Pancreas (tissue), 10 donors: Measurements from ENCODE around the gene STK25. TPM values are rescaled to one million over a fixed set of nuclear protein-coding genes. Genes with fewer than 3 reads are reported as not detected.

Experiments
- ATAC-seq, 4 donors: fragments of 200-7000 bp; cut with Tn5 transposase; one replicate each; pipeline versions ENCODE4 v1.8.0 to v1.9.1; 2020; ENCODE audit warnings: mild to moderate bottlenecking in 4 of 4, moderate library complexity in 4 of 4
- DNase-seq, 6 donors: peaks; one replicate each; pipeline ENCODE4 v3.0.0-alpha.2; 2020
- FAIRE-seq: peaks from 2 replicates; lab custom pipeline; 2012; peaks lifted over from hg19 to GRCh38; lab: Jason Lieb, UNC
- H3K27ac ChIP-seq, 4 donors: fragments of 200-600 bp; sonication (generic); 1 replicate in 3 of 4; 2 replicates in 1 of 4; pipeline versions ENCODE4 v1.5.0 to v1.8.0; 2020
- H3K27me3 ChIP-seq, 4 donors: fragments of 200-600 bp; one replicate each; pipeline ENCODE4 v1.8.0; 2021
- H3K36me3 ChIP-seq, 3 donors: fragments of 200-600 bp; sonication (generic) in 1 of 3; one replicate each; pipeline versions ENCODE4 v1.5.0 to v1.8.0; 2020 to 2021
- H3K4me1 ChIP-seq, 3 donors: fragments of 200-600 bp; one replicate each; pipeline ENCODE4 v1.8.0; 2021
- H3K4me3 ChIP-seq, 4 donors: fragments of 200-600 bp; sonication (generic) in 2 of 4; one replicate each; pipeline versions ENCODE4 v1.5.0 to v1.8.0; 2020 to 2021
- H3K9me3 ChIP-seq, 4 donors: fragments of 200-600 bp; one replicate each; pipeline ENCODE4 v1.8.0; 2021
- WGBS, 2 donors: extraction: QIAGEN DNeasy Blood & Tissue Kit; methylation state at CpG; one replicate each; pipeline ENCODE4 v1.1.7; 2013; 5-methylcytosine and 5-hydroxymethylcytosine counted together
- intact Hi-C, 3 donors: fragments of 100-400 bp; cut with DNase I; formaldehyde crosslinking; loops; one replicate each; pipeline versions ENCODE4 v1.11.1 to v1.14.2; 2022
- polyA plus RNA-seq, 2 donors: library from polyadenylated mRNA; stranded (reverse); fragments of 200-250 nt; gene quantifications; one replicate each; pipeline ENCODE4 v1.2.3, GENCODE V29; 2013
- total RNA-seq, 6 donors: library from RNA; stranded (reverse); fragmentation: NEBNext Ultra II Directional in 4 of 6; extraction: Animal tissue kit (Norgen Biotek cat#: 25700) in 4 of 6; gene quantifications; one replicate each; pipeline versions ENCODE4 v1.2.1 to v1.2.4, GENCODE V29; 2021 to 2023
- TF ChIP-seq, protein P1 (sequence below), 4 donors: fragments of 200-600 bp; sonication (generic) in 3 of 4; IDR thresholded peaks; one replicate each; pipeline versions ENCODE4 v1.5.0 to v1.8.0; 2021; ENCODE audit warnings: antibody characterized with exemption in 4 of 4
- donor health status: healthy with polysubstance abuse.
- donor health status: DM: no; HTN: no; CAD: no; lungs with moderate emphysema.
- donor health status: DM: no; HTN: no; CAD: no.
- donor health status: control.
- donor health status: control.
- donor health status: Bipolar disorder and iron deficiency.
- donor health status: DM: yes; HTN: yes; CAD: no.
- donor health status: DM: no; HTN: no; CAD: no.
- donor health status: DM: no; HTN: no; CAD: no.
- donor health status: DM: yes; HTN: yes; CAD: no.

STK25 gene
- total and polyA plus RNA-seq, 8 donors: 60.6 to 282 (median 79.1) TPM

DNA sequence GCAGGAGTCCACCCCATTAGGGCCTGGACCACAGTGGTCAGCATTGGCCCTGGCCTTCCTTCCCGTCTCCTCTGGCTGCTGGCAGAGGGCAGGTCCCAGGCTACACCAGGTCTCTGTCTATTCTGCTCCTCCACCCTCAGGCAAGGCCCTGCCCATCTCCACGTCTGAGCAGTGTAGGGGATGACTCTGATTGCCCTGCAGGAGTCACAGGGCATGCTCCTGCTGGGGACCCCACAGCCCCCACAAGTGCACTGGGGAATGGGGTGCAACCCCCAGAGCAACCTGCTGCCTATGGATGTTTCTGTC, 40.0 kb downstream of the STK25 start:
- no peaks in the 10 kb centered on the region for H3K36me3 ChIP-seq
- no peaks in the 10 kb centered on the region for H3K27me3 ChIP-seq
- H3K9me3 ChIP-seq: no peaks in the 10 kb centered on the region
- no peak overlapping the region for H3K4me3 ChIP-seq
- TF ChIP-seq, protein P1, sequence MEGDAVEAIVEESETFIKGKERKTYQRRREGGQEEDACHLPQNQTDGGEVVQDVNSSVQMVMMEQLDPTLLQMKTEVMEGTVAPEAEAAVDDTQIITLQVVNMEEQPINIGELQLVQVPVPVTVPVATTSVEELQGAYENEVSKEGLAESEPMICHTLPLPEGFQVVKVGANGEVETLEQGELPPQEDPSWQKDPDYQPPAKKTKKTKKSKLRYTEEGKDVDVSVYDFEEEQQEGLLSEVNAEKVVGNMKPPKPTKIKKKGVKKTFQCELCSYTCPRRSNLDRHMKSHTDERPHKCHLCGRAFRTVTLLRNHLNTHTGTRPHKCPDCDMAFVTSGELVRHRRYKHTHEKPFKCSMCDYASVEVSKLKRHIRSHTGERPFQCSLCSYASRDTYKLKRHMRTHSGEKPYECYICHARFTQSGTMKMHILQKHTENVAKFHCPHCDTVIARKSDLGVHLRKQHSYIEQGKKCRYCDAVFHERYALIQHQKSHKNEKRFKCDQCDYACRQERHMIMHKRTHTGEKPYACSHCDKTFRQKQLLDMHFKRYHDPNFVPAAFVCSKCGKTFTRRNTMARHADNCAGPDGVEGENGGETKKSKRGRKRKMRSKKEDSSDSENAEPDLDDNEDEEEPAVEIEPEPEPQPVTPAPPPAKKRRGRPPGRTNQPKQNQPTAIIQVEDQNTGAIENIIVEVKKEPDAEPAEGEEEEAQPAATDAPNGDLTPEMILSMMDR (IDR thresholded peaks at IDR 0.05): no peak
- ATAC-seq (no peak), DNase-seq (no peak), FAIRE-seq (no peak)
- H3K4me1 ChIP-seq: no peaks in the 10 kb centered on the region
- intact Hi-C loops: no loop called here
- WGBS, 2 donors: 80 to 93% methylated on average over 2 of the region's 2 CpGs
- H3K27ac ChIP-seq: no peak overlapping the region

DNA sequence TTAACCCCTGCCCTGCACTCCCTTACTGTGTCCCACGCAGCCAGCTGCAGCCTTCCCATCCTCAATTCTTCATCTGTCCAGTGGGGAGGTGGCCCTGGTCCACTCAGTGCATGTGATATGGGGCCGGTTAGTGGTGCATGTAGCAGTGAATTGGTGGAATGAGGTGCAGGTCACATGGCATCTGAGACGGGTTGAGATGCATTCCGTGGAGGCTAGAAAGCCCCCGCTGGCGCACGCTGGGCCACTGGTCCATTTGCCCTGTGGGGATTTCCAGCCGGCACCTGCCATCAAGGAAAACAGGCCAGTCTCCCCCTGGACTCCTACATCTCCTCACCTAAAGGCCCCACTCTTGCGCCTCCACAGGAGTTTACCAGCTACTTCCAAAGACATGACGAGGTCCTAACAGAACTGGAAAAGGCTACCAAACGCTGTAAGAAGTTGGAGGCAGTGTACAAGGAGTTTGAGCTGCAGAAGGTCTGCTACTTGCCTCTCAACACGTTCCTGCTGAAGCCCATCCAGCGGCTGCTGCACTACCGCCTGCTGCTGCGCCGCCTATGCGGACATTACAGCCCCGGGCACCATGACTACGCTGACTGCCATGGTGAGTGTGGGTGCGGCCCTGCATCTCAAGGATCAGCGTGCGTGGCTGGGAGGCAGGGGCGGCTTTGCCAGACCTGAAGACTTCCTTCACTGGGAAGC, 40.5 kb downstream of the STK25 start:
- Histone ChIP-seq H3K27me3 (no peaks in the 10 kb centered on the region), H3K4me1 (no peaks in the 10 kb centered on the region), H3K27ac (no peak overlapping the region), H3K4me3 (no peak overlapping the region), H3K9me3 (no peaks in the 10 kb centered on the region), H3K36me3 (no peaks in the 10 kb centered on the region)
- 87 to 95% methylated on average over 23 of the region's 23 CpGs for WGBS, 2 donors
- TF ChIP-seq, protein P1 (IDR thresholded peaks at IDR 0.05): no peak
- intact Hi-C loops: no loop called here
- no peak for FAIRE-seq
- DNase-seq: no peak
- ATAC-seq: no peak

DNA sequence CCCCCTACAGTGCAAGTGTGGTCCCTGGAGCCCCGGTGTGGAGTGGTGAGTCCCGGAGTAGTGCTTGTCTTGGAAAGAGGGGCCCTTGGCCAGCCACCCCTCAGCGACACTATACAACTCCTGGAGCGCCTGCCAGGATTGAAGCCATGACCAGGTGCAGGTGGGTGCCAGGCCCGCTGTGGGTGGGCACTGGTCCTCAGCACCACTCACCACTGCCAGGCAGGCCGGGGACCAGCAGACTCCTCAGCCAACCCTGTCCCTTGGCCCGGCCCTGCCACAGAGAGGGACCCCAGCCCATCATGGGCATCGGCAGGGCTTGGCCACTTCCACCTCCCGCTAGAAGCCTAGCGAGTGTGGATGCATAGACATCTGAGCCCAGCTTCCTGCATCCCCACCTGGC, 42.2 kb downstream of the STK25 start:
- Histone ChIP-seq H3K27ac (no peak overlapping the region), H3K9me3 (no peaks in the 10 kb centered on the region), H3K4me3 (no peak overlapping the region), H3K27me3 (no peaks in the 10 kb centered on the region), H3K4me1 (peaks cover 12 to 14% (median 13%) of the 10 kb centered on the region in 3 donors), H3K36me3 (no peaks in the 10 kb centered on the region)
- ATAC-seq (no peak), FAIRE-seq (no peak), DNase-seq (no peak)
- 88 to 95% methylated on average over 10 of the region's 10 CpGs for WGBS, 2 donors
- TF ChIP-seq, protein P1 (IDR thresholded peaks at IDR 0.05): no peak
- intact Hi-C loops: no loop called here

DNA sequence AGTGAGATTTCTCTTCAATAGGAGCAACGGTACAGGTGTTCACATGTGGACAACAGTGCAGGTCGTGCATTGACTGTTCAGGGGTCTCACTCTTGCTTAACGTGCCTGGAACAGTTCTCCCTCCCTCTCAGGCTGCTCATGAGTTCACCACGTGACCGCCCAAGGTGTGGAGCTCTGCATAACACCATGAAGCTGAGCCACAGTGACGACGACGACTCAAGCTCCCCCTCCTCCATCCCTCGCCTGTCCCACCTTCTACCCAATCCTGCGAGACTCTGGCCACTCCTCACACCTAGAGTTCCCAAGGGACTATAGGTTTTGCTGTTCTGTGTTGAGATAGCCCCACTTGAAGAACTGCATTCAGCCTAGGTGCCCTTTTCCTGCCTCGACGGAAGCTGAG, 42.8 kb downstream of the STK25 start:
- Histone ChIP-seq H3K9me3 (no peaks in the 10 kb centered on the region), H3K27ac (no peak overlapping the region), H3K4me3 (no peak overlapping the region), H3K36me3 (no peaks in the 10 kb centered on the region), H3K27me3 (no peaks in the 10 kb centered on the region), H3K4me1 (peaks cover 14 to 15% (median 14%) of the 10 kb centered on the region in 3 donors)
- WGBS, 2 donors: 85 to 88% methylated on average over 12 of the region's 12 CpGs
- FAIRE-seq: no peak
- DNase-seq: no peak
- intact Hi-C loops: no loop called here
- ATAC-seq: no peak
- TF ChIP-seq, protein P1 (IDR thresholded peaks at IDR 0.05): no peak
